ENCODE measurements around the gene AHRR.

The AHRR gene

DNA sequence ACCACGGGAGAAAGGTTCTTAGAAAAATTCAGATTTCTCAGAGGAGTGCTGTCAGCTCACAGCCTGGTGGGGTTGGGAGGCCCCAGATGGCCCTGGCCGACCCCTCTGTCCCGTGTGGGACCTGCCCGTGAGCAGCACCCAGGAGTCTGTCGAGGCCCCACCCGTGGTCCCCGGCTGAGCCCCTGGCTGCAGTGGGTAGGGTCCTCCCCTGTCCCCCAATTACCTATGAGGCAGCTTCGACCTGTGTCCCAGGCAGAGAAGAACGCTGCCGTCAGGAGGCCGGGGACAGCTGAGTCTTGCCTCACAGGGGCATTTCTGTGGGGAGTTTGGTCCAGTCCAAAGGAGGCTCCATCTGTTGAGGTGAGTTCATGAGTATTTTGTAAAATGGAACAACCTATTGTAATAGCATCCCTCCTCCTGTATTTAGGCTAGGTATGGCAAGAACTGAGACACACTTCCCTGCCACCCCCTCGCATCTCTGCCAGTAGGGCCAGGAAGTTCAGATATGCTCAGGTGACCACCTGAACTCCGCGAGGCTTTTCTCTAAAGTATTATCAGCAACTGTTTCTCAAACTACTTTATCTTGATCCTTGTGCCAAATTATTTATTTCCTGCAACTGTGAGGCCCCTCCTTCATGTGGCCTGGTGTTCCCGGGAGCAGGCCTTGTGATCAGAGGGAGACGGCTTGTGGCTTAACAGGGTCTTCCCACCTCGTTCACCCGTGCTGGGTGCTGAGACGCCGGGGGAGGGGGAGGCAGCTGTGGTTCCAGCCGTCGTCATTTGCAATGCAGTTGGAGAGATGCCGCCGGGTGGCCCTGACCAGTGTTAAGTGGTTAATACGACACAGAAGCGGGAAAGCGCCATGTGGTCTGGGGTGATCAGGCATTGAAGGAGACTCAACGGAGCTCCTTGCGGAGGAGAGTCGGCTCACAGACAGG, 1.7 kb downstream of the AHRR start:
- Histone ChIP-seq H3K9me3 (ENCODE audit: insufficient read depth, low read depth, low read length) (no peaks in the 10 kb centered on the region), H3K36me3 (ENCODE audit: insufficient read depth, low read depth, low read length) (no peaks in the 10 kb centered on the region), H3K27ac (ENCODE audit: low read length) (no peak overlapping the region), H3K4me1 (ENCODE audit: insufficient read depth, low read length) (no peaks in the 10 kb centered on the region), H3K9ac (ENCODE audit: low read depth, low read length) (no peak overlapping the region), H3K4me3 (ENCODE audit: low read length) (no peak overlapping the region), H3K27me3 (ENCODE audit: insufficient read depth, low read length) (peaks cover 67% of the 10 kb centered on the region)

GRCh38 chr5:324736-325612, 3.5 kb downstream of the AHRR start:
- Histone ChIP-seq H3K9me3 (ENCODE audit: insufficient read depth, low read depth, low read length) (no peaks in the 10 kb centered on the region), H3K27me3 (ENCODE audit: insufficient read depth, low read length) (peaks cover 49% of the 10 kb centered on the region), H3K4me3 (ENCODE audit: low read length) (no peak overlapping the region), H3K27ac (ENCODE audit: low read length) (no peak overlapping the region), H3K4me1 (ENCODE audit: insufficient read depth, low read length) (no peaks in the 10 kb centered on the region), H3K36me3 (ENCODE audit: insufficient read depth, low read depth, low read length) (no peaks in the 10 kb centered on the region), H3K9ac (ENCODE audit: low read depth, low read length) (no peak overlapping the region)

- Histone ChIP-seq H3K9ac (ENCODE audit: low read depth, low read length) (no peak overlapping the region), H3K9me3 (ENCODE audit: insufficient read depth, low read depth, low read length) (no peaks in the 10 kb centered on the region), H3K4me3 (ENCODE audit: low read length) (no peak overlapping the region), H3K4me1 (ENCODE audit: insufficient read depth, low read length) (no peaks in the 10 kb centered on the region), H3K27ac (ENCODE audit: low read length) (no peak overlapping the region), H3K27me3 (ENCODE audit: insufficient read depth, low read length) (peaks cover 38% of the 10 kb centered on the region), H3K36me3 (ENCODE audit: insufficient read depth, low read depth, low read length) (no peaks in the 10 kb centered on the region)
Measured at GRCh38 chr5:326109-326508, 4.6 kb downstream of the AHRR start.

GRCh38 chr5:329121-329735, 7.7 kb downstream of the AHRR start:
- Histone ChIP-seq H3K4me3 (ENCODE audit: low read length) (no peak overlapping the region), H3K4me1 (ENCODE audit: insufficient read depth, low read length) (no peaks in the 10 kb centered on the region), H3K9ac (ENCODE audit: low read depth, low read length) (no peak overlapping the region), H3K27ac (ENCODE audit: low read length) (no peak overlapping the region), H3K9me3 (ENCODE audit: insufficient read depth, low read depth, low read length) (no peaks in the 10 kb centered on the region), H3K36me3 (ENCODE audit: insufficient read depth, low read depth, low read length) (no peaks in the 10 kb centered on the region), H3K27me3 (ENCODE audit: insufficient read depth, low read length) (peaks cover 8% of the 10 kb centered on the region; the same call in 1 of the 2 replicates)

- H3K36me3 ChIP-seq (ENCODE audit: insufficient read depth, low read depth, low read length), result no peaks in the 10 kb centered on the region
- H3K27me3 ChIP-seq (ENCODE audit: insufficient read depth, low read length), result peaks cover 6% of the 10 kb centered on the region; the same call in 1 of the 2 replicates
- H3K4me3 ChIP-seq (ENCODE audit: low read length), result no peak overlapping the region
- no peaks in the 10 kb centered on the region for H3K4me1 ChIP-seq (ENCODE audit: insufficient read depth, low read length)
- H3K9me3 ChIP-seq (ENCODE audit: insufficient read depth, low read depth, low read length), result no peaks in the 10 kb centered on the region
- H3K9ac ChIP-seq (ENCODE audit: low read depth, low read length), result no peak overlapping the region
- no peak overlapping the region for H3K27ac ChIP-seq (ENCODE audit: low read length)
Measured at GRCh38 chr5:329768-330167, 8.3 kb downstream of the AHRR start.

DNA sequence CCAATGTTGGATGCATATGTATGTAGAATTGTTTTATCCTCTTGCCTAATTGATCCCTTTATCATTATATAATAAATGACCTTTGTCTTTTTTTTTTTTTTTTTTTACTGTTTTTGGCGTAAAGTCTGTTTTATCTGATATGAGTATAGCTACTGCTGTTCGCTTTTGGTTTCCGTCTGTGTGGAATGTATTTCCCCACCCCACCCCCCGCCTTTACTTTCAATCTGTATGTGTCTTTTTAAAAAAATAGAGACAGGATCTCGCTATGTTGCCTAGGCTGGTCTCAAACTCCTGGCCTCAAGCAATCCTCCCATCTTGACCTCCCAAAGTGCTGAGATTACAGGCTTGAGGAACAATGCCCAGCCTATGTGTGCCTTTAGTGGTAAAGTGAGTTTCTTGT, 11.3 kb downstream of the AHRR start:
- H3K9ac ChIP-seq (ENCODE audit: low read depth, low read length), result no peak overlapping the region
- no peaks in the 10 kb centered on the region for H3K4me1 ChIP-seq (ENCODE audit: insufficient read depth, low read length)
- H3K9me3 ChIP-seq (ENCODE audit: insufficient read depth, low read depth, low read length), result no peaks in the 10 kb centered on the region
- H3K36me3 ChIP-seq (ENCODE audit: insufficient read depth, low read depth, low read length), result no peaks in the 10 kb centered on the region
- no peak overlapping the region for H3K4me3 ChIP-seq (ENCODE audit: low read length)
- H3K27me3 ChIP-seq (ENCODE audit: insufficient read depth, low read length), result no peaks in the 10 kb centered on the region; the same call in 1 of the 2 replicates
- no peak overlapping the region for H3K27ac ChIP-seq (ENCODE audit: low read length)

- H3K4me1 ChIP-seq (ENCODE audit: insufficient read depth, low read length), result no peaks in the 10 kb centered on the region; the same call in 1 of the 2 replicates
- no peak overlapping the region for H3K9ac ChIP-seq (ENCODE audit: low read depth, low read length)
- H3K9me3 ChIP-seq (ENCODE audit: insufficient read depth, low read depth, low read length), result no peaks in the 10 kb centered on the region
- H3K27me3 ChIP-seq (ENCODE audit: insufficient read depth, low read length), result no peaks in the 10 kb centered on the region; the same call in 1 of the 2 replicates
- no peak overlapping the region for H3K27ac ChIP-seq (ENCODE audit: low read length)
- H3K36me3 ChIP-seq (ENCODE audit: insufficient read depth, low read depth, low read length), result no peaks in the 10 kb centered on the region
- no peak overlapping the region for H3K4me3 ChIP-seq (ENCODE audit: low read length)
Measured at GRCh38 chr5:333945-334344, 12.4 kb downstream of the AHRR start.

DNA sequence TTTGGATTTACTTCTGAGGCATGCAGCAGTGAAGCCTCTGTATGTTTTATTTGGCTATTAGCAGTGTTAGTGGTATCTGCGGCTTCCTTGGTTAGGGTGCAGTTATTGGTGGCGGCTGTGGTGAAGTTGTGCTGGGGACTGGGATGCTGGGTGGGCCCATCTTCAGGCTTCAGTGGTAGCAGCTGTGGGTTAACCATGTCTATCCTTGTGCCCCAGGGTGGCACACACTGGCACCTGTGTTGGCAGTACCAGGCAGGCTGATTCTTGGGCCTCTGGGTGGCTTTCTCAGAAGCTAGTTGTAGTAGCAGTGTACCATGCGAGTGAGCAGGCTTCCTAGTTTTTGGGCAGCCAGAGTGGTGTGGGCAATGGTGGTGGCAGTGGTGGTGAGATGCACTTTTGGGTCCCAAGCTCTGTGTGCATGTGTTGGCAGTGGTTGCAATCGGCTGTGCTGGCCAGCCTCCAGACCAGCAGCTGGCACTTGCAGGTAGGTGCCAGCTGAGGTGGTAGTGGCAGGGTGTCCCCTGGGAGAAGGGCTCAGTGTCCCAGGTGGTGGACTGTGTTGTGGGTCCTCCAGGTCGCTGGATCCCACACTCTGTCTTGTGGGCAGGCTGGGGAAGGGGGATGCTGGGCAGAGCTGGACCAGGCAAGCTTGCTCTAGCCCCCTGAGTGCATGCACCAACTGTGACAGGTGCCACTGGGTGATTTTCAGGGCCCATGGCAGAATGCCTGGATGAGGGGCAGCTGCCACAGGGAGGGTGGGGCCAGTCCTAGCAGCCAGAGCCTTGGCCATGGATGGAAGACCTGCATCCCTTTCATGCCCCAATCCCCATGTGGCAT, 13.6 kb downstream of the AHRR start:
- H3K27ac ChIP-seq (ENCODE audit: low read length), result no peak overlapping the region
- no peaks in the 10 kb centered on the region; the same call in 1 of the 2 replicates for H3K4me1 ChIP-seq (ENCODE audit: insufficient read depth, low read length)
- H3K9ac ChIP-seq (ENCODE audit: low read depth, low read length), result no peak overlapping the region
- no peaks in the 10 kb centered on the region for H3K36me3 ChIP-seq (ENCODE audit: insufficient read depth, low read depth, low read length)
- no peaks in the 10 kb centered on the region; the same call in 1 of the 2 replicates for H3K27me3 ChIP-seq (ENCODE audit: insufficient read depth, low read length)
- H3K4me3 ChIP-seq (ENCODE audit: low read length), result no peak overlapping the region
- H3K9me3 ChIP-seq (ENCODE audit: insufficient read depth, low read depth, low read length), result no peaks in the 10 kb centered on the region

DNA sequence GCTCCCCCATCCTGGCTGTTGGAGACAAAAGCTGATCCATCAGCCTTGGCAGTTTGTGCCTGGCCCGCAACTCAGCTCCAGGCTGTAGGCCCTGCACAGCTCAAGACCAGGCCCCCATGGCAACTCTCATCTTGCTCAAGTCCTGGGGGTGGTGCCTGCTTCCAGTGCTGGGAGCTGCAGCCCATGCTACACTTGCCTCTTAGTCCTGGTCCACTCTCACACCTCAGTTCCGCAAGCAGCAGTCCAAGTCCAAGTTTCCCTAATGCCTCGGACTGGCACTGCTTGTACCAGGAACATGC, 14.2 kb downstream of the AHRR start:
- Histone ChIP-seq H3K27ac (ENCODE audit: low read length) (no peak overlapping the region), H3K27me3 (ENCODE audit: insufficient read depth, low read length) (no peaks in the 10 kb centered on the region; the same call in 1 of the 2 replicates), H3K4me3 (ENCODE audit: low read length) (no peak overlapping the region), H3K4me1 (ENCODE audit: insufficient read depth, low read length) (no peaks in the 10 kb centered on the region; the same call in 1 of the 2 replicates), H3K9me3 (ENCODE audit: insufficient read depth, low read depth, low read length) (no peaks in the 10 kb centered on the region), H3K36me3 (ENCODE audit: insufficient read depth, low read depth, low read length) (no peaks in the 10 kb centered on the region), H3K9ac (ENCODE audit: low read depth, low read length) (no peak overlapping the region)

GRCh38 chr5:337563-338130, 16.1 kb downstream of the AHRR start:
- Histone ChIP-seq H3K4me3 (ENCODE audit: low read length) (no peak overlapping the region), H3K36me3 (ENCODE audit: insufficient read depth, low read depth, low read length) (no peaks in the 10 kb centered on the region), H3K27me3 (ENCODE audit: insufficient read depth, low read length) (peaks cover 7% of the 10 kb centered on the region), H3K4me1 (ENCODE audit: insufficient read depth, low read length) (no peaks in the 10 kb centered on the region; the same call in 1 of the 2 replicates), H3K9me3 (ENCODE audit: insufficient read depth, low read depth, low read length) (no peaks in the 10 kb centered on the region), H3K9ac (ENCODE audit: low read depth, low read length) (no peak overlapping the region), H3K27ac (ENCODE audit: low read length) (no peak overlapping the region)

All from iPS-20b (cell line).